ENCODE results near the gene PTGR2. TPM values are rescaled to one million over a fixed set of nuclear protein-coding genes. Genes with fewer than 3 reads are reported as not detected.

PTGR2 gene
- total and polyA plus RNA-seq, 2 experiments from 2014 or later, result 7.1 to 11.7 TPM

DNA sequence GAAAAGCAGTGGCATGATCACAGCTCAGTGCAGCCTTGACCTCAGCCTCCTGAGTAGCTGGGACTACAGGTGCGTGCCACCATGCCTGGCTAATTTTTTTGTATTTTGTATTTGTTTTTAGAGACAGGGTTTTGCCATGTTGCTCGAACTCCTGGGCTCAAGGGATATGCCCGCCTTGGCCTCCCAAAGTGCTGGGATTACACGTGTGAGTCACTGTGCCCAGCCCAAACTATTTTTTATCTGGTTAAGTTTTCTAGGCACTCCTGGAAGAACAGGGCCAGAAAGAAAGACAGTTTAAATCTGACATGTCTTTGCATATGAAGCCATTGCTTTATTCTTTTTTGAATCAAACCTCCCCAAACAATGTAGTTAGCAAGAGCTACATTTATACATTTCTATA is 27.5 kb upstream of the PTGR2 start:
- TF ChIP-seq, protein P1, sequence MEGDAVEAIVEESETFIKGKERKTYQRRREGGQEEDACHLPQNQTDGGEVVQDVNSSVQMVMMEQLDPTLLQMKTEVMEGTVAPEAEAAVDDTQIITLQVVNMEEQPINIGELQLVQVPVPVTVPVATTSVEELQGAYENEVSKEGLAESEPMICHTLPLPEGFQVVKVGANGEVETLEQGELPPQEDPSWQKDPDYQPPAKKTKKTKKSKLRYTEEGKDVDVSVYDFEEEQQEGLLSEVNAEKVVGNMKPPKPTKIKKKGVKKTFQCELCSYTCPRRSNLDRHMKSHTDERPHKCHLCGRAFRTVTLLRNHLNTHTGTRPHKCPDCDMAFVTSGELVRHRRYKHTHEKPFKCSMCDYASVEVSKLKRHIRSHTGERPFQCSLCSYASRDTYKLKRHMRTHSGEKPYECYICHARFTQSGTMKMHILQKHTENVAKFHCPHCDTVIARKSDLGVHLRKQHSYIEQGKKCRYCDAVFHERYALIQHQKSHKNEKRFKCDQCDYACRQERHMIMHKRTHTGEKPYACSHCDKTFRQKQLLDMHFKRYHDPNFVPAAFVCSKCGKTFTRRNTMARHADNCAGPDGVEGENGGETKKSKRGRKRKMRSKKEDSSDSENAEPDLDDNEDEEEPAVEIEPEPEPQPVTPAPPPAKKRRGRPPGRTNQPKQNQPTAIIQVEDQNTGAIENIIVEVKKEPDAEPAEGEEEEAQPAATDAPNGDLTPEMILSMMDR (IDR thresholded peaks at IDR 0.05; ENCODE audit: poor library complexity), result no peak
- no peak for TF ChIP-seq EZH2phosphoT487 (IDR thresholded peaks at IDR 0.05; ENCODE audit: low read depth, severe bottlenecking, unreplicated experiment)
- no peak for TF ChIP-seq EZH2 (IDR thresholded peaks at IDR 0.05; ENCODE audit: borderline replicate concordance)
- Histone ChIP-seq H3K36me3 (replicated peaks; ENCODE audit: insufficient read depth, low read depth) (no peaks in the 10 kb centered on the region), H3K27me3 (no peaks in the 10 kb centered on the region), H2AFZ (no peak overlapping the region), H3K4me3 (no peak overlapping the region), H3K27ac (no peak overlapping the region), H3K9me3 (ENCODE audit: low read depth) (no peaks in the 10 kb centered on the region), H4K20me1 (ENCODE audit: insufficient read depth, poor library complexity, severe bottlenecking) (no peaks in the 10 kb centered on the region), H3K4me2 (no peak overlapping the region), H3K4me1 (ENCODE audit: insufficient read depth) (no peaks in the 10 kb centered on the region), H3K79me2 (no peaks in the 10 kb centered on the region), H3K9me2 (replicated peaks; ENCODE audit: insufficient read depth) (no peaks in the 10 kb centered on the region)
- WGBS (ENCODE audit: low lambda C conversion rate, missing lambda C conversion rate), result 94% methylated on average over 4 of the region's 4 CpGs
- no peak for DNase-seq (ENCODE audit: low spot score)

DNA sequence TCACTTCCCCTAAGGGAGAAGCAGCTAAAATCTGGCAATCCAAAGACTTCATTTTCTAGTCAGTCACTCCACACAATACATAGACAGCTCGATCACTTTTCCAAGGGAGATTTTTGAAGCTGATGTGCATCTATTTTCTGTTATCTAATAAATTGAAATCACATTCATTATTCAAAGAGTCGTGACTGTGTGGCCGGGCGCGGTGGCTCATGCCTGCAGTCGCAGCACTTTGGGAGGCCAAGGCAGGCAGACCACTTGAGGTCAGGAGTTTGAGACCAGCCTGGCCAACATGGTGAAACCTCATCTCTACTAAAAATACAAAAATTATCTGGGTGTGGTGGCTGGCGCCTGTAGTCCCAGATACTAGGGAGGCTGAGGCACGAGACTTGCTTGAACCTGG is 27.1 kb upstream of the PTGR2 start:
- Histone ChIP-seq H3K9me2 (replicated peaks; ENCODE audit: insufficient read depth) (no peaks in the 10 kb centered on the region), H3K79me2 (no peaks in the 10 kb centered on the region), H3K27ac (no peak overlapping the region), H3K4me3 (no peak overlapping the region), H3K27me3 (no peaks in the 10 kb centered on the region), H3K4me1 (ENCODE audit: insufficient read depth) (no peaks in the 10 kb centered on the region), H3K9me3 (ENCODE audit: low read depth) (no peaks in the 10 kb centered on the region), H3K36me3 (replicated peaks; ENCODE audit: insufficient read depth, low read depth) (no peaks in the 10 kb centered on the region), H4K20me1 (ENCODE audit: insufficient read depth, poor library complexity, severe bottlenecking) (no peaks in the 10 kb centered on the region), H2AFZ (no peak overlapping the region), H3K4me2 (no peak overlapping the region)
- no peak for DNase-seq (ENCODE audit: low spot score)
- TF ChIP-seq EZH2 (IDR thresholded peaks at IDR 0.05; ENCODE audit: borderline replicate concordance), result no peak
- no peak for TF ChIP-seq EZH2phosphoT487 (IDR thresholded peaks at IDR 0.05; ENCODE audit: low read depth, severe bottlenecking, unreplicated experiment)
- TF ChIP-seq, protein P1 (IDR thresholded peaks at IDR 0.05; ENCODE audit: poor library complexity), result no peak
- WGBS (ENCODE audit: low lambda C conversion rate, missing lambda C conversion rate), result 86% methylated on average over 8 of the region's 8 CpGs

DNA sequence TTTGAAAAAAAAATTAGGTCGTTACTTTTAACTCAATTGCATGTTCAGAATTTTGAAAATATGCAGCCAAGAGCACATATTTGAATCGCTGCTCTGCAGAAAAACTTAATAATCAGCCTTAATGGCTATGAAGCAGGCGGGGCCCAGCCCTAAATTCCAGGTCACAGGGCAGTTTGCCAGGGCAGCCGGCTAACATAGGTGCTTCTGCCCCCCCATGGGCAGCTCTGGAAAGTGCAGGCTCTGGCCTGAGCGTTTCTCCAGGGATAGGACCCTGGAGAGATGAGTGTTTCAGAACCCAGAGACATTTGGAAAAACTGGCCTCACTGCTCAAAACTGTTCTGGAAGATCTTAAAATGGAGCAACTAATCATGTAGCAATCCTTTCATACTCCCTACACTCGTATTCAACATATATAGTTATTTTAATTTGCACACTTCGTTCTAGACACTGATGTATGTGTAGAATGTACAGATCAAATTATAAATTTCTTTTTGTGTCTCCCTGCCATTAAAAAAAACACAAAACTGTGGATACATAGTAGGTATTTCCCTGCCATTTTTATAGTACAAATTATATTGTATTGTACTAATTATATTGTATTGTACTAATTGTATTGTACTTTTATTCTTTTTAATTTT is 26.0 kb upstream of the PTGR2 start:
- no peak overlapping the region for H3K27ac ChIP-seq
- H3K4me3 ChIP-seq, result no peak overlapping the region
- DNase-seq (ENCODE audit: low spot score), result peak; percentile 93
- no peaks in the 10 kb centered on the region for H3K9me2 ChIP-seq (replicated peaks; ENCODE audit: insufficient read depth)
- H3K36me3 ChIP-seq (replicated peaks; ENCODE audit: insufficient read depth, low read depth), result no peaks in the 10 kb centered on the region
- no peaks in the 10 kb centered on the region for H4K20me1 ChIP-seq (ENCODE audit: insufficient read depth, poor library complexity, severe bottlenecking)
- 20% methylated on average over 7 of the region's 7 CpGs for WGBS (ENCODE audit: low lambda C conversion rate, missing lambda C conversion rate)
- H3K27me3 ChIP-seq, result no peaks in the 10 kb centered on the region
- no peaks in the 10 kb centered on the region for H3K4me1 ChIP-seq (ENCODE audit: insufficient read depth)
- no peak overlapping the region for H2AFZ ChIP-seq
- H3K79me2 ChIP-seq, result no peaks in the 10 kb centered on the region
- H3K4me2 ChIP-seq, result peak overlapping the region; percentile 23
- TF ChIP-seq, protein P1 (IDR thresholded peaks at IDR 0.05; ENCODE audit: poor library complexity), result peak; percentile 88
- TF ChIP-seq EZH2 (IDR thresholded peaks at IDR 0.05; ENCODE audit: borderline replicate concordance), result no peak
- H3K9me3 ChIP-seq (ENCODE audit: low read depth), result no peaks in the 10 kb centered on the region

Data from hepatocyte (in vitro differentiated cells).